Gastrocnemius medialis (tissue), 4 donors: ENCODE data around the gene NUDCD3.

ENCODE experiments used
- POLR2A ChIP-seq, 2 donors: fragments of 450-650 bp; IDR thresholded peaks; one replicate each; pipeline ENCODE4 v1.6.1; 2017; ENCODE audit warnings: antibody characterized with exemption in 2 of 2, mild to moderate bottlenecking in 2 of 2, moderate library complexity in 2 of 2
- TF ChIP-seq, protein P1 (sequence below), 5 experiments: fragments of 450-650 bp in 3 of 5; fragments of 200-600 bp in 2 of 5; sonication (generic) in 2 of 5; IDR thresholded peaks in 4 of 5; conservative IDR thresholded peaks in 1 of 5; 1 replicate in 4 of 5; 2 replicates in 1 of 5; pipeline ENCODE4 v1.5.1; 2016 to 2019; ENCODE audit warnings: antibody characterized with exemption in 5 of 5, mild to moderate bottlenecking in 3 of 5, moderate library complexity in 3 of 5

DNA sequence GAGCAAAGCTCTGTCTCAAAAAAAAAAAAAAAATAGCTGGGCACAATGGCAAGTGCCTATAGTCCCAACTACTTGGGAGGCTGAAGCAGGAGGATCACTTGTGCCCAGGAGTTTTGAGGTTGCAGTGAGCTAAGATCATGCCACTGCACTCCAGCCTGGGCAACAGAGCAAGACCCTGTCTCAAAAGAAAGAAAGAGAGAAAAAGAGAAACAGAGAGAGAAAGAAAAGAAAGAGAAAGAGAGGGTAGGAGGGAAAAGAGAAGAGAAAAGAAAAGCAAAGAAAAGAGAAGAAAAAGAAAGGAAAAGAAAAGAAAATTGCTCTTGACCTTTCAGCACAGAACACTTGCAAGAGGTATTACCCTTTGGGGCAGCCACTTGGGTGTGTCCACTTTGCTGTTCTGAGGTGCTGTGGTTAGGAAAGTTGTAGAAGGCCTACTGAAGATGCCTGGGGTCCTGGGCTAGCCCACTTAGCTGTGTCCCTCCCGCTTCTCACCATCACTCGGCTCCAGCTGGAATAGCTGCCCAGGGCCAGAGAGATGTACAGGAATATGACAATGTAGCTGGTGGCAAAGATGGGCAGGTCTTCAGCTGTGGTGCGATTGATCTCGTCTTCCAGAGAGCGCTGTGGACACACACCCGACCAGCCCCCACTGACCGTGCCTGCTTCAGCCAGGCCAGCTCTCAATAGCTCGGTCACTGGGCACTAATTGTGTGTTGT lies 45.0 kb upstream of the NUDCD3 start:
- TF ChIP-seq, protein P1, sequence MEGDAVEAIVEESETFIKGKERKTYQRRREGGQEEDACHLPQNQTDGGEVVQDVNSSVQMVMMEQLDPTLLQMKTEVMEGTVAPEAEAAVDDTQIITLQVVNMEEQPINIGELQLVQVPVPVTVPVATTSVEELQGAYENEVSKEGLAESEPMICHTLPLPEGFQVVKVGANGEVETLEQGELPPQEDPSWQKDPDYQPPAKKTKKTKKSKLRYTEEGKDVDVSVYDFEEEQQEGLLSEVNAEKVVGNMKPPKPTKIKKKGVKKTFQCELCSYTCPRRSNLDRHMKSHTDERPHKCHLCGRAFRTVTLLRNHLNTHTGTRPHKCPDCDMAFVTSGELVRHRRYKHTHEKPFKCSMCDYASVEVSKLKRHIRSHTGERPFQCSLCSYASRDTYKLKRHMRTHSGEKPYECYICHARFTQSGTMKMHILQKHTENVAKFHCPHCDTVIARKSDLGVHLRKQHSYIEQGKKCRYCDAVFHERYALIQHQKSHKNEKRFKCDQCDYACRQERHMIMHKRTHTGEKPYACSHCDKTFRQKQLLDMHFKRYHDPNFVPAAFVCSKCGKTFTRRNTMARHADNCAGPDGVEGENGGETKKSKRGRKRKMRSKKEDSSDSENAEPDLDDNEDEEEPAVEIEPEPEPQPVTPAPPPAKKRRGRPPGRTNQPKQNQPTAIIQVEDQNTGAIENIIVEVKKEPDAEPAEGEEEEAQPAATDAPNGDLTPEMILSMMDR (IDR thresholded peaks at IDR 0.05 in 4 of 5, conservative IDR thresholded peaks at IDR 0.05 in 1 of 5): no peak
- no peak for TF ChIP-seq POLR2A (IDR thresholded peaks at IDR 0.05)
